ENCODE results near the gene WDR70.
"Not testable (repeated sequence)": the region's sequence is repeated elsewhere in the genome, so short reads cannot be mapped to it uniquely, and the experiment has no call there.

The WDR70 gene

DNA sequence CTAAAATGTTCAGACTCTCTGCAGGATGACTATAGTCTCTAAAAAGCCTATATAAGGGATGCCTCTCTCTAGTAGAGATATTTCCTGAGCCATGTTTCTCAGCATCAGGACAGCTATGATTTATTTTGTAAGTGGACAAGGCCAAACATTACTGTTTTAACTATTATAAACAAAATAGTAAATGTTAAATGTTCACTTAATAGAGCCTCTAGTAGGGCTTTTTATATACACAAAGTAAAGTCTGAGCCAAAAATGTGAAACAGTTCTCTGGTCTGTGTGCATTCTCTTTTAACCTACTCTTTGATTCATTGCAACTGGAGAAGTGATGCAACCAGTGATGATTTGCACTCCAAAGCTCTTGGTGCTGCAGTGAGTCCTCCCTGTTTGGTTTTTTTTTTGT, 240.2 kb downstream of the WDR70 start:
- intact Hi-C loops (cut with DNase I), result no loop called here
- DNase-seq, result no peak

DNA sequence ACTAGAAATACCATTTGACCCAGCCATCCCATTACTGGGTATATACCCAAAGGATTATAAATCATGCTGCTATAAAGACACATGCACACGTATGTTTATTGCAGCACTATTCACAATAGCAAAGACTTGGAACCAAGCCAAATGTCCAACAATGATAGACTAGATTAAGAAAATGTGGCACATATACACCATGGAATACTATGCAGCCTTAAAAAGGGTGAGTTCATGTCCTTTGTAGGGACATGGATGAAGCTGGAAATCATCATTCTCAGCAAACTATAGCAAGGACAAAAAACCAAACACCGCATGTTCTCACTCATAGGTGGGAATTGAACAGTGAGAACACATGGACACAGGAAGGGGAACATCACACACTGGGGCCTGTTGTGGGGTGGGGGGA, 243.2 kb downstream of the WDR70 start:
- intact Hi-C loops (cut with DNase I); DNase-seq: not testable (repeated sequence)

DNA sequence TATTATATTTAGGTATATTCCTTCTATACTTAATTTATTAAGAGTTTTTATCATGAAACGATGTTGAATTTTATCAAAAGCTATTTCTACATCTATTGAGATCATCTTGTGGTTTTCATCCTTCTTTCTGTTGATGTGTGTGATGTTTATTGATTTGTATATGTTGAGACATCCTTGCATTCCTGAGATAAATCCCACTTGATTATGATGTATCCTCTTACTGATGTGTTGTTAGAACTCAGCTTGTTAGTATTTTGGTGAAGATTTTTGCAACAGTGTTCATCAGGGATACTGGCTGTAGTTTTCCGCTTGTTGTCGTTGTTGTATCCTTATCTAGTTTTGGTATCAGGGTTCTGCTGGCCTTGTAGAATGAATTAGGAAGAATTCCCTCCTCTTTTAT, 247.1 kb downstream of the WDR70 start:
- DNase-seq, result no peak
- intact Hi-C loops (cut with DNase I), result no loop called here

DNA sequence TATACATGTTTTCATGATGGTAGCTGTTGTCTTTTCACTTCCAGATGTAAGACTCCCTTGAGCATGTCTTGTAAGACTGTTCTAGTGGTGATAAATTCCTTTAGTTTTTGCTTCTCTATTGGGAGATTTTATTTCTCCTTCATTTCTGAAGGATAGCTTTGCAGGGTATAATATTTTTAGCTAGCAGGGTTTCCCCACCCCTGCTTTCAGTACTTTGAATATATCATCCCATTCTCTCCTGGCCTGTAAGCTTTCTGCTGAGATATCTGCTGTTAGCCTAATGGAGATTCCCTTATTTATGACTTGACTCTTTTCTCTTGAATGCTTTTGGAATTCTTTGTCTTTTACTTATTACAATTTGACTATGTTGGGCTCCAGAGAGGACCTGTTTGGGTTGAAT, 249.8 kb downstream of the WDR70 start:
- DNase-seq, result no peak
- intact Hi-C loops (cut with DNase I), result no loop called here

DNA sequence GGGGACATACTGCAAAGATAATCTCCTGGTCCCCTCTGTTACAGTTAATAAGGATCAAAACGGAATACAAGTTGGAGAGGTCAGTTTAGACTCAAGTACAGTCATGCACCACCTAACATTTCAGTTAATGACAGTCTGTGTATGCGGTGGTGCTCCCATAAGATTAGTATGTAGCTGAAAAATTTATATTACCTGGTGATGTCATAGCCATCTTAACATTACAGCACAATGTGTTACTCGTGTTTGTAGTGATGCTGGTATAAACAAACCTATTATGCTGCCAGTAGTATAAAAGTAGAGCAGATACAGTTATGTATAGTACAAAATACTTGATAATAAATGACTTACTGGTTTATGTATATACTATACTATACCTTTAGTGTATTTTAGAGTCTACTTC, 252.8 kb downstream of the WDR70 start:
- intact Hi-C loops (cut with DNase I), result no loop called here
- DNase-seq, result no peak

DNA sequence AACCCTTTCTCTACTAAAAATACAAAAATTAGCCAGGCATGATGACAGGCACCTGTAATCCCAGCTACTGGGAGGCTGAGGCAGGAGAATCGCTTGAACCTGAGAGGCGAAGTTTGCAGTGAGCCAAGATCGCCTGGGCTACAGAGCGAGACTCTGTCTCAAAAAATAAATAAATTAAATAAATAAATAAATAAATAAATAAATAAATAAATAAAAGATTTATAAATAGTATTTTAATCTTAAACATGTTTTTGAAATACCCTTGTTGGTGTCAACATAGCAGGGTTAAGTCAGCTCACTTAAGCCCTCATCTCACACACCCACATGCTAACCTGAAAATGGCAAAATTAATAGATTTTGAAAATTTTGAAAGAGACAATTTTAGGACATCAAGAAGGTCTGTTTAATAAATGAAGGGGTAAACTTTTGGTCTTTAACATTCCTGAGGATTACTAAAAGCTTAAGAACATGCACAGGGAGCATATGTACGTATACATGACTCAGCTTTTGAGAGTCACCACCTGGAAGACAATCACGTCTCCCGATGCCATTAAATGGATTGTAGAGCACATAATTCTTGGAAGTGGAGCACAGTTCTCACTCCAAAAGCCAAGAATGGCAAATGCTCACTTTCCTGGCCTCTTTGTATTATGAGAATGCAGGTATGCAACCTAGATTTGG, 258.2 kb downstream of the WDR70 start:
- intact Hi-C loops (cut with DNase I), result no loop called here
- no peak for DNase-seq

DNA sequence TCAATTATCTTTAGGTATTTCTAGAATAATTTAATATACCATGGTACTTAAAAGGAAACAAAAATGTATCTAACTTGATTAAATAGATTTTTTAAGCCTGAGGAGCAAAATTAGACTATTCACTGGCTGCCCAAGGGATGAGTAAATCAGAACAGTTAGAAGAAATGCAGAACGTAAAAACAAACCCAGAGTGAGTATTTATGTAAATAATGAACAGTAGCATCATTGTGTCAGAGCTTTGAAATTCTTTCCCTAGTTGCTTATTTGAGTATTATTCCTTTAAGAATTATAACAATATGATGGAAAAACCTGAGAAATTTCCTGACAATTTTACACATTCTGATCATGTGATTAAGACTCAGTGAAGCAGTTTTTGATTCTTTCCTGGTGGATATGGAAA, 259.8 kb downstream of the WDR70 start:
- intact Hi-C loops (cut with DNase I), result no loop called here
- no peak for DNase-seq

DNA sequence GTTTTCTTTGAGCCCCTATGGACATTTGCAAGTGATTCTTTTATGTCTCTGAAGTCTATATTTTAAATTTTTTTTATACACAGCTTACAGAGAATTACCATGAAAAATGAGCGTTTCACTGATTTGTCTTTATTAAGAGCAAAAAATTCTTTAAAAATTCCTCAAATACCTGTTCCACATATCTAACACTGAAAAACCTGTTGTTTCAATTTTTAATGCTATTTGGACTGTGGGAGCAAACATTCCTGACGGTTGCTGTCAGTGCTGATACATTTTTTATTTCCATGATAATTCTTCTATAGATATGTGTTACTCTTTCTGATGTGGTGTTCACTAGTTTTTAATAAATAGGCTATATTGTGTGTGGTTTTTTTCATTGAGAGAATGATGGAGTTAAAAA, 261.0 kb downstream of the WDR70 start:
- intact Hi-C loops (cut with DNase I), result no loop called here
- DNase-seq, result no peak

DNA sequence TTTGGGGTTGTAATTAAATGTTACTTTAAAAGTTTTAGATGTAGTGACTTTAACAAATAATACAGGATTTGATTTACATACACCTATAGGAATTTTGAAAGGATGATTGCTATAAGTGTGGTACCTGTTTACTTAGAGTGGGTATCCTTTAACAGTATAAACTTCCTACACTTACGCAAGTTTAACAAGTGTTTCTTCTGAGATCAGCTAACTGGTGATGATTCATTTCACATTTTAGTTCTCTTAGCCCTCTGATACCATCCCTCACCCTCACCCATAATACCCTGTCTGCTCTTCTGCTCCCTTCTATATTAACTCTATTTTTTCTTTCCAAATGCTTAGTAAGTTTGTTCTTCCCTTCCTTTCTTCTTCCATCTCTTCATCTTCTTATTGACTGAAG, 262.8 kb downstream of the WDR70 start:
- DNase-seq, result no peak
- intact Hi-C loops (cut with DNase I), result no loop called here

DNA sequence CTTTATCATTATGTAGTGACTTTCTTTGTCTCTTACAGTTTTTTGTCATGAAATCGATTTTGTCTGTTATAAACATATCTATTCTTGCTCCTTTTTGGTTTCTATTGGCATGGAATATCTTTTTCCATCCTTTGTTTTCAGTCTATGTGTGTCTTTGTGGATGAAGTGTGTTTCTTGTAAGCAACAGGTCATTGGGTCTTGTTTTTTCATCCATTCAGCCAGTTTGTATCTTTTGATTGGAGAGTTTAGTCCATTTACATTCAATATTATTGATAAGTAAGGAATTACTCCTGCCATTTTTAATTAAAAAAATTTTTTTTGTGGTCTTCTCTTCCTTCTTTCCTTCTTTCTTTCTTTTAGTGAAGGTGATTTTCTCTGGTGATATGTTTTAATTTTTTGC, 266.6 kb downstream of the WDR70 start:
- intact Hi-C loops (cut with DNase I), result no loop called here
- DNase-seq, result no peak

DNA sequence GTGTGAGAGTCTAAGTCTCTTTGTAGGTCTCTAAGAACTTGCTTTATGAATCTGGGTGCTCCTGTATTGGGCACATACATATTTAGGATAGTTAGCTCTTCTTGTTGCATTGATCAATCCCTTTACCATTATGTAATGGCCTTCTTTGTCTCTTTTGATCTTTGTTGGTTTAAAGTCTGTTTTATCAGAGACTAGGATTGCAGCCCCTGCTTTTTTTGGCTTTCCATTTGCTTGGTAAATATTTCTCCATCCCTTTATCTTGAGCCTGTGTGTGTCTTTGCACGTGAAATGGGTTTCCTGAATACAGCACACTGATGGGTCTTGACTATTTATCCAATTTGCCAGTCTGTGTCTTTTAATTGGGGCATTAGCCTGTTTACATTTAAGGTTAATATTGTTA, 275.4 kb downstream of the WDR70 start:
- intact Hi-C loops (cut with DNase I); DNase-seq: not testable (repeated sequence)

DNA sequence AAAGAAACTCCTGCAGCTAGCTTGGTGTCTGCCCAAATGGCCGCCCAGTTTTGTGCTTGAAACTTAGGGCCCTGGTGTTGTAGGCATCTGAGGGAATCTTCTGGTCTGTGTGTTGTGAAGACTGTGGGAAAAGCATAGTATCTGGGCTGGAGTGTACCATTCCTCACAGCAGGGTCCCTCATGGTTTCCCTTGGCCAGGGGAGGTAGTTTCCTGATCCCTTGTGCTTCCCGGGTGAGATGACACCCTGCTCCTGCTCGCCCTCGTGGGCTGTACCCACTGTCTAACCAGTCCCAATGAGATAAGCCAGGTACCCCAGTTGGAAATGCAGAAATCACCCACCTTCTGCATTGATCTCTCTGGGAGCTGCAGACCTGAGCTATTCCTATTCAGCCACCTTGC, 277.9 kb downstream of the WDR70 start:
- DNase-seq, result no peak
- intact Hi-C loops (cut with DNase I), result no loop called here

DNA sequence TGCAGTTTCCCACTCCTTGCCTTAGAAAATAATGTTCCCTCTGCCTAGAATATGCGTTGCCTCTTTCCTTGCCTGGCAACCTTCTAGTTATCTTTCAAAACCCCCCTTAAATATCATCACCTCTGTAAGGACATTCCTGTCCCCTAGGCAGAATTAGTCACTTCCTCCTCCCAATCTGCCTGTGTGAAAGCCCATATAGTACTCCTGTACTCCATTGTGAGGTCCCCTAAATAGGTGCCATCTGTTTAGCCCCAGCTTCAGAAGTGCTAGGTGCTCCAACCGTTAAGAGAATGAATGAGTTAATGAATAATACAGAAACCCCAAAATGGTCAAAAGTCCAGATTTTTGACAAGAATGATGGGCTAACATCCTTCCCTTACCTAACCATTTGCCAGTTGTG, 279.3 kb downstream of the WDR70 start:
- no peak for DNase-seq
- intact Hi-C loops (cut with DNase I), result no loop called here

DNA sequence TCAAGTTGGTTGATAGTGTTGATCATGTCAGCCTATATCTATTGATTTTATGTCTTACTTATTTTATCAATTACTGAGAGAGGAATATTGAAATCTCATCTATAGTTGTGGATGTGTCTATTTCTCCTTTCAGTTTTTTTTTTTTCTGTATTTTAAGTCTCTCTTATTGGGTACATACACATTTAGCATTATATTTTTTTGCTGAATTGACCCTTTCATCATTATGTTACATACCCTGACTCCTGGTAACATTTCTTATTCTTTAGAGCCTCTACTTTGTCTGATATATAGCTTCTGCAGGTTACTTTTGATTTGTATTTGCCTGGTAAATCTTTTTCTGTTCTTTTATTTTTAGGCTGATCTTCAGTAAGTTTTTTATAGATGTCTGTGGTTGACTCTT, 281.2 kb downstream of the WDR70 start:
- intact Hi-C loops (cut with DNase I), result no loop called here
- DNase-seq, result no peak

DNA sequence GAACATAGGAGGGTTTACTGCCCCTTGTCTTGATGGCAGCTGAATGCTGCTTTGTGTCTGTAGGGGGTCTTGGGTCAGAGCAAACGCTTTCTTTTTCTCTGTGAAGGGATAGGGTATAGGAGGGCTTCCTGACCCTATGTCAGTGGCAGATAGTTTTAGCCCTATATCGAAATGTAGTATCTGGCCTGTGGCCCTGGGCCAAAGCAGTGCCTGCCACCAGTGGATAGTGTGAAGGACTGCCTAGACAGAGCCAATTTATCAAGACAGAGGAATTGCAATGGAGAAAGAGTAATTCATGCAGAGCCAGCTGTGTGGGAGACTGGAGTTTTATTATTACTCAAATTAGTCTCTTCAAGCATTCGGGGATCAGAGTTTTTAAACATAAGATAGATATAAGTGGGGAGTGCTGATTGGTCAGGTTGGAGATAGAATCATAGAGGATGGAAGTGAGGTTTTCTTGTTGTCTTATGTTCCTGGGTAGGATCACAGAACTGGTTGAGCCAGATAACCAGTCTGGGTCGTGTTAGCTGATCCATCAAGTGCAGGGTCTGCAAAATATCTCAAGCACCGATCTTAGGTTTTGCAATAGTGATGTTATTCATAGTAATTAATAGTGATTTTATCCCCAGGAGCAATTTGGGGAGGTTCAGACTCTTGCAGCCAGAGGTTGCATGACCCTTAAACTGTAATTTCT, 282.3 kb downstream of the WDR70 start:
- intact Hi-C loops (cut with DNase I), result no loop called here
- no peak for DNase-seq

DNA sequence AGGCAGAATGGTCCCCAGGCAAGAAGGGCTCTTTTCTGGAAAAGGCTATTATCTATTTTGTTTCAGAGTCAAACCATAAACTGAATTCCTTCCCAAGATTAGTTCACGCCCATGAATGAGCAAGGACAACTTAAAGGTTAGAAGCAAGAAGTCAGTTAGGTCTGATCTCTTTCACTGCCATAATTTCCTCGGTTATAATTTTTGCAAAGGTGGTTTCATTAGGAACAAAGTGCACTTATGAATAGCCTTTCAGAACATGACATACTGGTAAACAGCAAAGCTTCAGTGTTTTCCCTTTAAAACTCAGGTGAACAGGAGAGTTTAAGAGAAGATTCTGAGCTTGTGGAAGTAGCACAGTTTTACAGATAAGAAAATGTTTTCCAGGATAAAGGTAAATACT, 282.8 kb downstream of the WDR70 start:
- intact Hi-C loops (cut with DNase I), result no loop called here
- DNase-seq, result no peak

DNA sequence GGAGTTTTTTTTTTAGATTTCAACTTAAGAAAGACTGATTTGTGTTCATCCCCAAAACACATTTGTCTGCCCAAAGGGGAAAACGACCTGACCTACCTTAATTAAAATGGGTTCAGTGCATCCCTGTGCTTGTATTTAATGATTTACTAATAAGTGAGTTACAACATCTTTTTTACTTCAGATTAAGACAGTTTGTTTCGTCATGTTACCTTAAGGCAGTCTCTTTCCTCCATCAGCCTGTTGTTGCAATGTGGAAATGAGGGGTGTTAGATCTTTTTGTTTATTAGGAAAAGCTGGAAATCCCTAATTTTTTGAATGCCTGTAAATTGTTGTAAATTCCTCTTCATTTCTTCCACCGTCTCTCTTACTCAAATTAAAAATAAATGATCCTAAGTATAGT, 283.2 kb downstream of the WDR70 start:
- DNase-seq, result no peak
- intact Hi-C loops (cut with DNase I), result no loop called here

DNA sequence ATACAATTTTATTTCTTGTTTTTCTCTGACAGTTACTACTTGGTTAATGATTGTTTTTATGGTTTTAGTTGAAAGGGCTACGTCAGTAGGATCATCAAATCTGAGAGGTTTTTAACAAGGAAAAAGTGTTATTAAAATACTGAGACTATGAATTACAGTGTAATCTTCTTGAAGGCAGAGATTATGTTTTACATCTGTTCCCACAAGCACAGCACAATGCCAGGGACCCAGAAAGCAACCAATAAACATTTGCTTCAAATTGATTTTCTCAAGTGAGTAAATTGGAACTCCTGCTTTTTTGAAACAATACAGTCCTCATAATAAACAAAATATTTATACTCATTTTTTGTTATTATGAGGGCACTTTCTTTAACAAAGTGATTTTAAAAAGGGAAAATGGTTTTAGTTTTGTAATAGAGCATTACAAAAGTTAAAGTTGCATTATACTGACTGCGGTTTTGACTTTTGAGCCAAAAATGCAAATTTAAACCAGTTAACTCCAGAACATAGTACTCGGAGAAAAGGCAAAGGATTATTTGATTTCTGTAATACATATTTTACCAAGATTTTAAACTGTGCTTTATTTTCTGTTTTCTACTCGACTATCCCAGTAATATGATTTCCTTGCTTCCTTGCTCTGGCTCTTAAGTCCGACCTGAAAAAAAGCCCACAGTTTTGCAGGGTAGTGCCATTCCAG, 283.8 kb downstream of the WDR70 start:
- DNase-seq, result no peak
- intact Hi-C loops (cut with DNase I), result no loop called here

DNA sequence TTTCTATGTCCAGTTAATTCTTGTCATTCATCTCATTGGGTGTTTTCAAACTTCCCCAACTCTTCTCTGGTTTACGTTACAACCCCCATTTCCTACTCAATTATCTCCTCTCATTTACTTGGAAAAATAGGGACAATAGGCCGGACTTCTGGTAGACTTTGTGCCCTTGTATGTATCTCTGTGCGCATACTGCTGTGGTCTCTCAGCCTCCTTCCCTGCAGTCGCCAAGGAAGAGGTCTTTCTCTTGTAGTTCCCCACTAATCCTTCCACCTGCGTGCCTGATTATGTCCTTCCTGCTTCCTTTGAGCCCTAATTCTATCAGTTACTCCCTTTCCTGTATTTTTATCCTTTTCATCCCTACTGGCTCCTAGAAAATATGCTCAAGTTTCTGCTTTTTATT, 284.4 kb downstream of the WDR70 start:
- intact Hi-C loops (cut with DNase I), result no loop called here
- no peak for DNase-seq

DNA sequence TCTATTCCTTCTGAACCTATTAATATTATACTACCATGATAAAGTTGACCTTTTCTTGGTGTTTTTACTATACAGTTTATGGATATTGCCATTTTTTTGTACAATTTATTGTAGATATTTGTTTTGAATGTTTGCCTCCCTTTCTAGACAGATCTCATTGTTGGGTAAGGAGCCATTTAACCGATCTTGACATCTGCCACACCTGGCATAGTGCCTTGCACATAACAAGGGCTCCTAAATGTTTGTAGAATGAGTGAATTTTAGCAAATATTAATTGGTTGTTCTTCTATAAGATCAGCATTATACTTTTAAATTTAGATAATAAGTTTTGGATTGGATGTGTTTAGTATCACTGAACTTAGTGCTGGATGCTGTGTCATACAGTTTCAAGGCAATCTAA, 285.4 kb downstream of the WDR70 start:
- no peak for DNase-seq
- intact Hi-C loops (cut with DNase I), result no loop called here

DNA sequence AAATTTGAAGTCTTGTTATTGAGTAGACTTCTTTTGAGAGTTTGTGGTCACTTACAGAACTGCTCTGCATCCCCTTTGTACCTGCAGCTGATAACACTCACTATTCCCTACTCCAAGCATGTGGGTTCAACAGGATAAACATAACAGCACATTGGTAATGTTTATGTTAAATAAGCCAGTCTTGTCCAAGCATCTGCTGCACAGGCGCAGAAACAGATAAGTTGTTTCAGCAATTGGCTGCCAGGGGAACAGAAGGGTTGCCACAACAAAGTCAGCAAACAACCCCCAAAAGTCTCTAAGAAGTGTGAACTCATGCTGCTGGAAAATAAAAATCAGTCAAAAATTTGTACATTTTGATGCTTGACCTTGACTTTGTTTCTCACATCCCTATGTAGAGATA, 286.2 kb downstream of the WDR70 start:
- DNase-seq, result no peak
- intact Hi-C loops (cut with DNase I), result no loop called here

DNA sequence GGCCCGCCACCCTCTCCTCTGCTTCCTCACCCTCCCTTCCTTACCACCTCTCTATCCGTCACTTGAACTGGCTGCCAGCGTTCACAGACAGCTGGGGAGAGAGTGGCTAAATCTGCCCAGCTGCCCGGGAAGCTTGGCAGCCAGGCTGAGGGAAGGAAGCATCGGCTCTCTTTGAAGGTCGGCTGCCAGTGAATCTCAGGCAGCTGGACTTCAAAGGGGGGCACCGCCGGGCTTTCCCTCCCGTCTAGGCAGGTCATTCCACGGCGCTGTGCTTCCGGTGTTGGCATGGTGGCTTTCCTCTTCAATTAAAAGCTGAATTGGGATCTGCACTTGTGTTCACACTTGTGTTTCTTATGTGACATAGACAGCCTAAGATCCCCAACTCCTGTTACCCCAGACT, 286.8 kb downstream of the WDR70 start:
- intact Hi-C loops (cut with DNase I), result no loop called here
- peak in 9 of 10 donors; percentile 21 to 88 (median 44) for DNase-seq

Measured in posterior cingulate gyrus (tissue), 11 donors.